ENCODE data around the gene SEC23A.
"Not testable (repeated sequence)": the region's sequence is repeated elsewhere in the genome, so short reads cannot be mapped to it uniquely, and the experiment has no call there.

SEC23A gene

DNA sequence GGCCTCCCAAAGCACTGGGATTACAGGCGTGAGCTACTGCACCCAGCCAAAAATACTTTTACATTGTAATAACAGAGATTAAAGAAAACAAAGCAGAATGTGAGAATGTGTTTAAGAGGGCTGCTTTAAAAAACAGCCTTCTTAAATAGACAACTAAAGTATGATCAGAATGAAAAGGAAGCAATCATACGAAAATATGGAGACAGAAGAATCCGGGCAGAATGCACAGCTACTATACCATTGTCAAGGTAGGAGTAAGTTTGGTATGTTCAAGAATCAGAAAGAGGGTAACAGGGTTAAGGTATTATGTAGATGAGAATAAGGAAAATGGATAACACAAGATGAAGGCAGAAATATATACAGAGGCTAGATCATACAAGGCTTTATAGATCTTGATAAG is 8.5 kb downstream of the SEC23A start:
- TF ChIP-seq PAX5 (IDR thresholded peaks at IDR 0.05; ENCODE audit: insufficient read depth, low read length, severe bottlenecking) (no peak), POLR2A (IDR thresholded peaks at IDR 0.05; ENCODE audit: low read depth, low read length) (no peak), SPI1 (IDR thresholded peaks at IDR 0.05; ENCODE audit: low read depth, low read length) (no peak)
- peak; percentile 73 for FAIRE-seq
- no peak for DNase-seq (ENCODE audit: insufficient read length, low spot score)

DNA sequence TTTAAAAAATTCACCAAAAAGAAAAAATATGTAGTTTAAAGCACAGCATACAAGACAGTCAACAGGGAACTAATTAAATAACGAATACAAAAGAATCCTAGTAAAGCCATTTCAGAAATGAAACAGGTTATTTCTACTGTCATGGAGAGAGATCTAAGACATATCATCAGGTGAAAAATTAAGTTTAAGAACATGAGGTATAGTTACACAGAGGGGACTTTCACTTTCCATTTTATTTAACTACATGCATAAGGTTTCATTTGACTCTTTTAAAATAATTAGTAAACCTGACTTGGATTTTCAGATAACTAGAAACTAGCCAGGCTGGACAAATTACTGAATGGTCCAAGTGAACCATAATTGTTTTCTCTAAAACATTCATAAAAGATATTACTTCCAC is 11.3 kb downstream of the SEC23A start:
- FAIRE-seq (no peak), DNase-seq (ENCODE audit: insufficient read length, low spot score) (no peak)
- TF ChIP-seq PAX5 (IDR thresholded peaks at IDR 0.05; ENCODE audit: insufficient read depth, low read length, severe bottlenecking) (no peak), POLR2AphosphoS5 (IDR thresholded peaks at IDR 0.05; ENCODE audit: low read depth, low read length) (no peak), POLR2A (IDR thresholded peaks at IDR 0.05; ENCODE audit: low read depth, low read length) (no peak), SPI1 (IDR thresholded peaks at IDR 0.05; ENCODE audit: low read depth, low read length) (no peak)

DNA sequence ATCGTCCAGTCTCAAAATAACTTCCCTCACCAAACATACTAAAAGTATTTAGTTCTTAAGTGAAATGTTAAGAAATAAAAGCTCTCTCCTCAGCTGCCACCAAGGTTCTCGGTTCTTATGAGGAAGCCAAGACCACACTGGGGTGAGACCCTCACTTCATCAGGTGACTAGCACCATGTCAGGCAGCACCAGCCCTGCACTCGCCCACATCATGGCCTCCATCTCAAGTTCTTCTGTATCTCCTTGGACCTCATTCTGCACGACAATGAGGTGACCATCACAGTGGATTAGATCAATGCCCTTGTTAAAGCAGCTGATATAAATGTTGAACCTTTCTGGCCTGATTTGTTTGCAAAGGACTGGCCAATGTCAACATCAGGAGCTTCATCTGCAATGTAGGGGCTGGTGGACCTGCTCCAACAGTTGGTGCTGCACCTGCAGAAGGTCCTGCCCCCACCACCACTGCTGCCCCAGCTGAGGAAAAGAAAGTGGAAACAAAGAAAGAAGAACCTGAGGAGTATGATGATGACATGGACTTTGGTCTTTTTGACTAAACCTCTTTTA is 12.4 kb downstream of the SEC23A start:
- TF ChIP-seq POLR2A (IDR thresholded peaks at IDR 0.05; ENCODE audit: low read depth, low read length) = no peak
- no peak for TF ChIP-seq TAF1 (IDR thresholded peaks at IDR 0.05; ENCODE audit: low read depth, low read length)
- TF ChIP-seq PAX5 (IDR thresholded peaks at IDR 0.05; ENCODE audit: insufficient read depth, low read length, severe bottlenecking) = no peak
- TF ChIP-seq SPI1 (IDR thresholded peaks at IDR 0.05; ENCODE audit: low read depth, low read length) = no peak
- TF ChIP-seq POLR2AphosphoS5 (IDR thresholded peaks at IDR 0.05; ENCODE audit: low read depth, low read length) = no peak
- TF ChIP-seq POU2F2 (IDR thresholded peaks at IDR 0.05; ENCODE audit: low read depth, low read length) = no peak
- FAIRE-seq (no peak), DNase-seq (ENCODE audit: insufficient read length, low spot score) (no peak)

DNA sequence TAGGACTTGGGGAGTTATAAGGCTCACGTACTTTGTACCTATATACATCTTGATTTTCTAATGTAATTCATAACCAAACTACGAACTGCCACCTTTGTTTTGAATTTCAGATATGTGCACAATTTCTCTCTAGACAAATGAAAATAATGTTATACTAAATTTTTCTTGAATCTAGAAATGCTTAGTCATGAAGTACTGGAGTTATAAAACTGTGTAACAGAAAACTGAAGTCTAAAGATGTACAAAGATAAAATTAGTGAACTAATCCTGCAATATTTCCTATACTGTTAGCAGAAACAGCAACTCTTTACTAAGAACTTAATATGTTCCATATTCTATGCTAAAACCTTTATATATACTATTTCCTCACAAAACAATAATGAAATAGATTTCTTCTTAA is 15.5 kb downstream of the SEC23A start:
- no peak for FAIRE-seq
- no peak for DNase-seq (ENCODE audit: insufficient read length, low spot score)
- TF ChIP-seq POLR2A (IDR thresholded peaks at IDR 0.05; ENCODE audit: low read depth, low read length) (no peak), TAF1 (IDR thresholded peaks at IDR 0.05; ENCODE audit: low read depth, low read length) (no peak), POU2F2 (IDR thresholded peaks at IDR 0.05; ENCODE audit: low read depth, low read length) (no peak), PAX5 (IDR thresholded peaks at IDR 0.05; ENCODE audit: insufficient read depth, low read length, severe bottlenecking) (no peak), SPI1 (IDR thresholded peaks at IDR 0.05; ENCODE audit: low read depth, low read length) (no peak), POLR2AphosphoS5 (IDR thresholded peaks at IDR 0.05; ENCODE audit: low read depth, low read length) (no peak)

DNA sequence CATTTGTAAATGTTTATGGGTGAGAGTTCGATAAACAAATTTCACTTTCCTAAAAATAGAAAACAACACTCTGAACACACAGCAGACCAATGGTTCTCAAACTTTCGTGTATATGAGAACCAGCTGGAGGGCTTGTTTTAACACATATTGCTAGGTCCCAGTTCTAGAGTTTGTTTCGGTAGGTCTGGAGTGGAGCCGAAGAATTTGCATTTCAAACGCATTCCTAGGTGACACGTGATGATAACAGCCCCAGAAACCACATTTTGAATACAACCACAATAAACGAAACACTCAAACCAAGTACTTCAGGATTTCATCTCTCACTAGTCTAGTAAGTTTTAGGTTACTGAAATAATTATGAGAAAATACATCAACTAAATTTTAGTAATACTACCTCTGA is 17.1 kb downstream of the SEC23A start:
- FAIRE-seq (no peak), DNase-seq (ENCODE audit: insufficient read length, low spot score) (no peak)
- no peak for TF ChIP-seq POU2F2 (IDR thresholded peaks at IDR 0.05; ENCODE audit: low read depth, low read length)
- TF ChIP-seq TAF1 (IDR thresholded peaks at IDR 0.05; ENCODE audit: low read depth, low read length) = no peak
- TF ChIP-seq SPI1 (IDR thresholded peaks at IDR 0.05; ENCODE audit: low read depth, low read length) = no peak
- no peak for TF ChIP-seq POLR2A (IDR thresholded peaks at IDR 0.05; ENCODE audit: low read depth, low read length)
- TF ChIP-seq PAX5 (IDR thresholded peaks at IDR 0.05; ENCODE audit: insufficient read depth, low read length, severe bottlenecking) = no peak
- TF ChIP-seq POLR2AphosphoS5 (IDR thresholded peaks at IDR 0.05; ENCODE audit: low read depth, low read length) = no peak

DNA sequence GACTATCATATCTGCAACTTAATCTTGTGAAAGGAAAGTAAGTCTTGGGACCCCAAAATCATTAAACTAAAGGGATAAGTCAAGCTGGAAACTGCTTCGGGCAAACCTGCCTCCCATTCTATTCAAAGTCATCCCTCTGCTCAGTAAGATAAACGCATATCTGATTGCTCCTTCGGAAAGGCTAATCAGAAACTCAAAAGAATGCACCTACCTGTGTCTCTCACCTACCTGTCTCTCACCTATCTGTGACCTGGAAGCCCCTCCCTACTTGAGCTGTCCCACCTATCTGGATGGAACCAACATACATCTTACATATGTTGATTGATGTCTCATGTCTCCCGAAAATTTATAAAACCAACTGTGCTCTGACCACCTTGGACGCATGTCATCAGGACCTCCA is 19.9 kb downstream of the SEC23A start:
- FAIRE-seq (no peak), DNase-seq (ENCODE audit: insufficient read length, low spot score) (no peak)
- TF ChIP-seq POU2F2 (IDR thresholded peaks at IDR 0.05; ENCODE audit: low read depth, low read length) (no peak), POLR2AphosphoS5 (IDR thresholded peaks at IDR 0.05; ENCODE audit: low read depth, low read length) (no peak), SPI1 (IDR thresholded peaks at IDR 0.05; ENCODE audit: low read depth, low read length) (no peak), PAX5 (IDR thresholded peaks at IDR 0.05; ENCODE audit: insufficient read depth, low read length, severe bottlenecking) (no peak), TAF1 (IDR thresholded peaks at IDR 0.05; ENCODE audit: low read depth, low read length) (no peak), POLR2A (IDR thresholded peaks at IDR 0.05; ENCODE audit: low read depth, low read length) (no peak)

DNA sequence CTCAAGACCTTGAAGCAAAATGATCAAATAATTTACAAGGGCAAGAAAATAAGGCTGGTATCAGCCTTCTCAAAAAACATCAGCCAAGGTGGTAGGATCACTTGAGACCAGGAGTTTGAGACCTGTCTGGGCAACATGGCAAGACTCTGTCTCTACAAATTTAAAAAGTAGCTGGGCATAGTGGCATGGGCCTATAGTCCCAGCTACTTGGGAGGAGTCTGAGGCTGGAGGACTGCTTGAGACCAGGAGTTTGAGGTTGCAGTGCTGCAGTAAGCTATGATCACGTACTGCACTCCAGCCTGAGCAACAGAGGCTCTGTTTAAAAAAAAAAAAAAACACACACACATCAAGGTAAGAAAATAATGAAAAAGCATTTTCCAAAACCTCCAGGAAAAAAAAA is 22.1 kb downstream of the SEC23A start:
- DNase-seq (ENCODE audit: insufficient read length, low spot score) = no peak
- FAIRE-seq = no peak
- TF ChIP-seq POLR2AphosphoS5 (IDR thresholded peaks at IDR 0.05; ENCODE audit: low read depth, low read length) = no peak
- TF ChIP-seq POLR2A (IDR thresholded peaks at IDR 0.05; ENCODE audit: low read depth, low read length) = no peak
- no peak for TF ChIP-seq TAF1 (IDR thresholded peaks at IDR 0.05; ENCODE audit: low read depth, low read length)
- no peak for TF ChIP-seq POU2F2 (IDR thresholded peaks at IDR 0.05; ENCODE audit: low read depth, low read length)

DNA sequence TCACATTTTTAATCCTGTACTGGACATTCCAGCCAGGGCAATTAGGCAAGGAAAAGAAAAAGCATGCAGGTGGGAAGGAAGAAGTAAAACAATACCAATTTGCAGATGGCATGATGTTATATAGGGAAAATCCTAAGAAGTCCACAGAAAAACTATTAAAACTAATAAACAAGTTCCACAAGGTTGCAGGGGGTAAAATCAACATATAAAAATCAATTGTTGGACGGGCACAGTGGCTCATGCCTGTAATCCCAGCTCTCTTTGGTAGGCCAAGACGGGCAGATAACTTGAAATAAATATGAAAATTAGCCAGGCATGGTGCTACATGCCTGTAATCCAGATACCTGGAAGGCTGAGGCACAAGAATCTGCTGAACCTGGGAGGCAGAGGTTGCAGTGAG is 31.9 kb downstream of the SEC23A start:
- TF ChIP-seq TAF1 (IDR thresholded peaks at IDR 0.05; ENCODE audit: low read depth, low read length) = no peak
- TF ChIP-seq POLR2AphosphoS5 (IDR thresholded peaks at IDR 0.05; ENCODE audit: low read depth, low read length) = no peak
- no peak for TF ChIP-seq PAX5 (IDR thresholded peaks at IDR 0.05; ENCODE audit: insufficient read depth, low read length, severe bottlenecking)
- no peak for TF ChIP-seq POLR2A (IDR thresholded peaks at IDR 0.05; ENCODE audit: low read depth, low read length)
- TF ChIP-seq POU2F2 (IDR thresholded peaks at IDR 0.05; ENCODE audit: low read depth, low read length) = no peak
- no peak for TF ChIP-seq SPI1 (IDR thresholded peaks at IDR 0.05; ENCODE audit: low read depth, low read length)
- no peak for DNase-seq (ENCODE audit: insufficient read length, low spot score)
- no peak for FAIRE-seq

DNA sequence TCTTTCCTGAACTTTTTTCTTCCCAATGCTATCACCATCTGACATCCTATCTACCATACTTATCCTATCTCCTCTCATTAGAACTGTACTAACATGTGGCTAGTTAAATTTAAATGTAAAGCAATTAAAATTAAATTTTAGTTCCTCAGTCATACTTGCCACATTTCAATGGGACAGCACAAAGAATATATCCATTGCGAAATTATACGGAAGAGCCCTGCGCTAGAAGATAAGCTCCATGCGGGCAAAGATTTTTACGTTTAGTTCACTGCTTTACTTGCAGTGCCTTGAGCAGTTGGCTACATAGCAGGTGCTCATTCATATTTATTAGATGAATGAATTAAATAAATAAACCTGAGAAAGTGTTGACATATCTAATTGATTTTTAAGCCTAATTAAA is 33.1 kb downstream of the SEC23A start:
- FAIRE-seq = no peak
- no peak for TF ChIP-seq TAF1 (IDR thresholded peaks at IDR 0.05; ENCODE audit: low read depth, low read length)
- no peak for TF ChIP-seq POLR2A (IDR thresholded peaks at IDR 0.05; ENCODE audit: low read depth, low read length)
- no peak for TF ChIP-seq POU2F2 (IDR thresholded peaks at IDR 0.05; ENCODE audit: low read depth, low read length)
- TF ChIP-seq SPI1 (IDR thresholded peaks at IDR 0.05; ENCODE audit: low read depth, low read length) = no peak
- no peak for TF ChIP-seq POLR2AphosphoS5 (IDR thresholded peaks at IDR 0.05; ENCODE audit: low read depth, low read length)
- no peak for TF ChIP-seq PAX5 (IDR thresholded peaks at IDR 0.05; ENCODE audit: insufficient read depth, low read length, severe bottlenecking)
- DNase-seq (ENCODE audit: insufficient read length, low spot score) = no peak

DNA sequence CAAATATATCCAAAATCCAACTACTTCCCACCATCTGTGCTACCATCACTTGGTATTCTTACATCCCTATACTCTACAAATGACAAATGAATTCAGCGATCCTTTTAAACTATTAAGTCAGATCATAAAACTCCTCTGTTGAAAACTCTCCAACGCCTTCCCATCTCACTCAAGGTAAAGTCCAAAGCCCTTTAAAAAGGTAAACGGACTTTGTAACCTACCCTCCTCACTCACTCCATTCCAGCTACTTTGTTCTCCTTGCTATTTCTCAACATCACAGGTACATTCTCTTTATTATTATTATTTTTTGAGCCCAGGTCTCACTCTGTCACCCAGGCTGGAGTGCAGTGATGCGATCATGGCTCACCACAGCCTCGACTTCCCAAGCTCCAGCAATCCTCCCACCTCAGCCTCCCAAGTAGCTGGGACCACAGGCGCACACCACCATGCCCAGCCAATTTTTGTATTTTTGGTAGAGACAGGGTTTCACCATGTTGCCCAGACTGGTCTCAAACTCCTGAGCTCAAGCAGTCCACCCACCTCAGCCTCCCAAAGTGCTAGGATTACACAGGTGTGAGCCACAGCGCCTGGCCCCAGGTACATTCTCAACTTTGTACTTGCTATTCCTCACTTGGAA is 33.7 kb downstream of the SEC23A start:
- not testable (repeated sequence) for DNase-seq (ENCODE audit: insufficient read length, low spot score); FAIRE-seq

All from GM12891 (cell line).